GM19452 (cell line): Measurements from ENCODE around the gene SIK1.
"Not testable (repeated sequence)": the region's sequence is repeated elsewhere in the genome, so short reads cannot be mapped to it uniquely, and the experiment has no call there.

Experiments
- ATAC-seq: cut with Tn5 transposase; IDR thresholded peaks from one replicate; pipeline ENCODE4 v1.9.1; 2021; ENCODE audit not compliant: unreplicated experiment

The SIK1 gene

GRCh38 chr21:43398000-43398399 lies 28.9 kb downstream of the SIK1 start:
- ATAC-seq: not testable (repeated sequence)

GRCh38 chr21:43397439-43397808 lies 29.5 kb downstream of the SIK1 start:
- ATAC-seq: not testable (repeated sequence)

DNA sequence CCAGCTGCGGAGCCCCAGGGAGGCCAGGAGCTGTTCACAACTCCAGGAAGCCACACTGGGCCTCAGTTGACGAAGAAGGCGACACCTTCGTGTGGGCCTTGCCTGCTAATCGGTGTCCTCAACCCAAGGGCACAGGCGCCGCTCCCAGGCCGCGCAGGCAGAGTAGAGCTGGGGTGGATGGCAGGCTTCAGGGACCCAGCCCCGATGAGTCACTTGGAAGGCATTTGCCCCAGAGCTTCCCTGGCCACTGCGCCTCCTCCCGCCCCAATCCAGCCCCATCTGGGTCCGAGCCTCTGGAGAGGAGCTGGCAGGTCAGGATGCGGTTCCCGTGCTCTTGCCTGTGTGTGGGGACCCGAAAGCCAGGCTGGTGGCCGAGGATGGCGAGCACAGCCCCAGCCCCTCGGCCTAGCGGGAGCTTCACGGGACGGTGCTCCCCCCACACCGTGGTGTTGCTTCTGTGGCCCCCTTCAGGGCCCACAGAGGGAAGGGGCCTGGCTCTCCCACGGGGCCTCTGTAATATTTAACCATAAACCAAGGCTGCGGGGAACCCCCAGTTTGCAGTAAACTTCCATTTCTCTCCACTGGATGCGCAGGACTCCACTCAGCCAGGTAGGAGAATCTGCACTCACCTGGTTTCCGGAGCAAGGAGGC lies 30.0 kb downstream of the SIK1 start:
- ATAC-seq: not testable (repeated sequence)

GRCh38 chr21:43383351-43383750 lies 43.6 kb downstream of the SIK1 start:
- ATAC-seq: not testable (repeated sequence)

DNA sequence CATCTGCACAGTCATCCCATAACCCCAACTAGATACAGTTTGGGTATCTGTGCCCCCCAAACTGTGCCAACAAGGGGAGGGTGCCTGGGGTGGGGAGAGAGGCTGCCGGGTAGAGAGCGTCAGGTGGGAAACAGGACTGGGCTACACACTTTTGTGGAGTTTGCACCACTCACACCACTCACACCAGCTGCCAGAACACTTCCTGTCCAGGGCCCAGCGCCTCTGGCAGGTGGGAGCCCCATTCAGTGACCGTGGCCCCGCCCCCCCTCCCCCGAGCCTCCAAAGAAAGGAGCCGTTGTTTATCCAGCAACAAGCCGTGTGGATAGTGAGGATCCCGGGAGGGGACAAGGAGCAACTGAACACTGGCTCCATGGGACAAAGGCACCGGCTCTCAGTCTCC lies 44.0 kb downstream of the SIK1 start:
- ATAC-seq: not testable (repeated sequence)

DNA sequence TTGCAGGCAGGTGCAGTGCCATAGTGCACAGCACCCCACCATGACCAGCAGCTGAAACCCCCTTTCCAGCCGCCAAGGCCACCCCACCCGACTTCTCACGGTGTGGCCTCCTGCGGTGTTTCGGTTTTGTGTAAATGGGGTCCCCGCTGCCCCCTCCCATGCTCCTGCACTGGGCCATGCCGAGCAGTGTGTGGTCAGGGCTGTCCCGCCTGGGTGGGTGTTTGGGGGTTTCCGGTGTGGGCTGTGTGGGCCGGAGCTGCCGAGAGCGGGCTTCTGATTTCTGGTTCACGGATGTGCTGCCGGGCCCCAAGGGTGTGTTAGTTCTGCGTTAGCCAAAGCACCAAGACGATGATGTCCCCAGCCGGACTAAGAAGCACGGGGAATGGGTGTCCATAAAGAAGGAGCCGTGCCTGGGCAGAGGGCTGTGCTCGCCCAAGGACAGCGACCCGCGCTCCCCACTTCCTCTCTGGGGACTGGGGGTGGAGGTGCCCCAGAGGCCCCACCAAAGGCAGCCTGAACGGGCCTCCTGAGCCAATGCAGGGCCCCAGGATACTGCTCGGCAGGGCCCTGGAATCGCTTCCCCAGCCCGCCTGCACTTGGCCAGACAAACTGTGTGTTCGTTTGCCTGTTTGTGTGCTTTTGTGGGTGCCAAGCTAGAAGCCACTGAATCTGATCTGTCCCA lies 45.9 kb downstream of the SIK1 start:
- not testable (repeated sequence) for ATAC-seq

DNA sequence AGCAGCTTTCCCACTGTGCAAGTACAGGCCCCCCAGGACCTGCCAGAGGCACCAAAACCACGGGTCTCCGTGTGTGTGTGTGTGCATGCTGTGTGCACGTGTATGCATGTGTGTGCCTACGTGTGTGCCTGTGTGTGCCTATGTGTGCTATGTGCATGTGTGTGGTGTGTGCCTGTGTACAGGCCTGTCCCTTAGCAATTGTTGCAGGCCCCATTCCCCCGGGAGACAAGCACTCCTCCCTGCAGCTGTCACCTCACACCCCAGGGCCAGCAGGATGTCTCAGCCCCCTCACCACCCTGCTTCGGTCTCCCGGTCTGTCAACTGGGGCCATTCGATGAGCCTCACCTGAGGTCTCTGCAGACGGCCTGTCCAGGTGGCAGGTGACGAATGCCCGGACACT lies 46.6 kb downstream of the SIK1 start:
- not testable (repeated sequence) for ATAC-seq

- ATAC-seq: not testable (repeated sequence)
Observed at GRCh38 chr21:43379626-43380122, 47.3 kb downstream of the SIK1 start.

DNA sequence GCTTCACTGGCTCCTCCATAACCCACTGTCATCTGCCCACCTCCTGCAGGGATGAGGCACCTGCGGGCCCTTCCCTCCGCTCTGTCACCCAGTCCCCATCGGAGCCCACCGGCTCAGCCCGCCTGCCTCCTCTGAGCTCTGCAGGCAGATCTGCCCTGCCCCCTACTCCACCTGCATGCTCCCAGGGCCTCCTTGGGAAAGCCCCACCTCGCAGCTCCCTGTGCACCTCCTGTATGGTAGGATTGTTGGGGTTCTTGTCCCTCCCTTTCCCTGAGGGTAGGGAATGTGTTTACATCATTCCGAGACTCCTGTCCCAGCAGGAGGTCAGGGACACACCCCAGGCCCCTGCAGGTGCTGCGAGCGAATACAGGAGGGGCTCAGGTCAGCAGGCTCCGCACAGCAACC lies 50.5 kb downstream of the SIK1 start:
- ATAC-seq: no peak

- no peak for ATAC-seq
Observed at GRCh38 chr21:43375837-43376477, 51.0 kb downstream of the SIK1 start.

DNA sequence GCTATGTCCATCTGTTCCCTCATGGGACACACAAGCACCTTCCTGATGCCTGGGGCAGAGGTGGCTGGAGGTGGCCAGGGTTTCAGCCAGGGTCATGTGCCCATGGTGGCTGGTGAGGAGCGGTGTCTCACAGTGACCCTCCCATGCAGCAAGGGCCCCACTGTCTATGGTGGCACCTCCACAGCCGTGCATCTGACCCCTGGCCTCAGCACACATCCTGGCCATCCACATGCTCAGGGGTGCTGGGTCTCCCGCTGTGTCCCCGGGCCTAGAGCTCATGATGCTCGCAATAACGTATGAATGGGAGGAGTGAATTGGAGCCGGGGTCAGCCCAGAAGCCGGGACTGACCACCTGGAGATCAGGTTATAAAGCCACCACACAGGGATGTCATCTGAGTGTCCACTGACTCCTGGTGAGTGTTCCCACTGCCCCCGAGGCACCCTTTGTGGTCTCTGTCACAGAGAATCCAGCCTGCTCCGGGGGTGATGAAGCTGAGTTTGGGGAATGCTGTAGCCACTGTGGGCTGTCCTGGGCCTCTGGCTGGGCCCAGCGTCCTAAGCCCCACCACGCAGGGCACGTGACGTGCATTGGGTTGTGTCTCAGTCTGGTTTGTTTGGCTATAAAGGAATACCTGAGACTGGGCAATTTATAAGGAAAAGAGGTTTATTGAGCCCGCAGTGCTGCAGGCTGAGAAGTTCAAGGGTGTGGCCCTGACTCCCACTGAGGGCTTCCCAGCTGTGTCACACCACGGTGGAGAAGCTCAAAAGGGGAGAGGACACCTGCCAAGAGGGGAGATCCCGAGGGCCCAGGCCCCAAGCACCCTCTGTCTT lies 51.7 kb downstream of the SIK1 start:
- ATAC-seq: no peak

GRCh38 chr21:43374228-43374885 lies 52.6 kb downstream of the SIK1 start:
- no peak for ATAC-seq

DNA sequence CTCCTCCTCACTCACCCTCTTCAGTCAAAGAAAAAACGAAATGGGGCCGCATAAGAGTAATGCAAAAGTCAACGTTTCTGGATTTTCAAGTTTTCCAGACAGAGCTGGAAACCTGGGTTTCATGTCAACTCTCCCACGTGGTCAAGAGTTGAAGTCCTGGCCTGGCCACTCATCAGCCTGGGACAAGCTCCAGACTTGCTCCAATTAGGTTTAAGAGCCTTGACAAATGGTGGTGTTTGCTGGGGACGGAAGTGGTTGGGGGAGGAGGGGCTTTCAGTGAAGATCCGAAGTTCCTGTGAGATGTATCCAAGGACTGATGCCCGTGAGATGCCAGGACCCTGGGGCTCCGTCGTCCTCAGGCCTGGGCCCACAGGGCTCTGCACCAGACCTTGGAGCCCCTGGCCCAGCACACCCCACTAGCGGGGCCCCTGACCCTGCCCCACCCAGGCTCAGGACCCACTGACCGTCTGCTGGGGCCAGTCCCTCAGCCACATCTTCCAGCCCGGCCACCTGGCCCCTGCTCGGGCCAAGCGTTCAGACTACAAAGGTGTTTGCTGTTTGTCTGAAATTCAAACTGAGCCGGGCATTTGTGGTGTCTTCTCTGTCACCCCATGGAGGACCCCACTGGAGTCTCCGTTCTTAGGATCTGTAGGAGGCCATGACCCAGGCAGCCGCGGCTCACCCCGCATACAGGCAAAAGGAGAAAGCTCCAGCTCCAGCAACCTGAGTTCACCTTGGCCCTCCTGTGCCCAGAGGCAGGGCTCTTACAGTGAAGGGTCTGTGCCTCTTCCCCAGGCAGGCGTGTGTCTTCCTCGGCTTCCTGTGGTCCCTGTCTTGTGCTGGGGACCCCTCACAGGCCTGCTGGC lies 53.3 kb downstream of the SIK1 start:
- no peak for ATAC-seq

DNA sequence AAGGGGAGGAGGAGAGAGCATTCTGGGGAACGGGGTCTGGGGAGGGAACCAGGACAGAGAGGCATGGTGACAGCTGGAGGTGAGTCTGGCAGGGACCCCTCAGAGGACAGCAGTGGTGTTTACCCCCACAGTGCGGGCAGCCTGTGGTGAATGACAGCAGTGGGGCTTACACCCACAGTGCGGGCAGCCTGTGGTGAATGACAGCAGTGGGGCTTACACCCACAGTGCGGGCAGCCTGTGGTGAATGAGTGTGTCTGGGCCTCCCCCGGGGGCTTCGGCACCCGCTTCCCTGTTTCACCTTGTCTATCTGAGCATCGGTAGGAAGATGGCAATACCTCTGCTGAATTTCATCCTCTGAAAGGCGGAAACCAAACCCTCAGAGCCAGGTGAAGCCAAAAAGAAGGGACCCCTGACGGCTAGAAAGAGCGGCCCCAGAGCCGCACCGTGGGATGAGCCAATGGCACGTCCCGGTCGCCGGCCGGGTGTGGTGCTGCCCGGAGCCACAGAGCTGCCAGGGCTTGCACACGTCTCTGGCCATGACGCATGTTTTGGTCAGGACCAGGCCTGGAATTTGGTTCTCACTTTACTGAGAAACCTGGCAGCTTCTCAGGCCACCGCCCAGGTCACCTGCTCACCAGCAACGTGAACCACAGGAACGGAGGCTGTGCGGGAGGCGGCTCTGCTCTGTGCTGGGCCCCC lies 54.1 kb downstream of the SIK1 start:
- no peak for ATAC-seq

DNA sequence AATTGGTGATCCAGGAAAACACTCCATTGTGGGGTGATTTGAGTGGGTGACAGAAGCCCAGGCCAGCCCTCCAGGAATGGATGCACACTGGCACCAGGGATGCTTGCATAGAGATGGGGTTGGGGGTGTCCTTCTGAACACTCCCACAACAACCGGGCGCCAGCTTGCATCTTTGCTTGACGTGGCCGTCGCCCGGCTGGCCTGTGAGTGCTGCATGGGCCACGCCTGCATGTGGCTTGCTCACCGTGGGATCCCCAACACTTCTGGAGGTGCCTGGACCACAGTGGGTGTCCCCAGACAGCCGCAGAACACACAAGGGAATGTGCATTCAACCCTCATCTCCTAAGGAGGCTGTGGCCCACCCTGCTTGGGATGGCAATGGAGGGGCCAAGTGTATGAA lies 55.1 kb downstream of the SIK1 start:
- ATAC-seq: no peak

- ATAC-seq: no peak
Observed at GRCh38 chr21:43370888-43371570, 55.9 kb downstream of the SIK1 start.

DNA sequence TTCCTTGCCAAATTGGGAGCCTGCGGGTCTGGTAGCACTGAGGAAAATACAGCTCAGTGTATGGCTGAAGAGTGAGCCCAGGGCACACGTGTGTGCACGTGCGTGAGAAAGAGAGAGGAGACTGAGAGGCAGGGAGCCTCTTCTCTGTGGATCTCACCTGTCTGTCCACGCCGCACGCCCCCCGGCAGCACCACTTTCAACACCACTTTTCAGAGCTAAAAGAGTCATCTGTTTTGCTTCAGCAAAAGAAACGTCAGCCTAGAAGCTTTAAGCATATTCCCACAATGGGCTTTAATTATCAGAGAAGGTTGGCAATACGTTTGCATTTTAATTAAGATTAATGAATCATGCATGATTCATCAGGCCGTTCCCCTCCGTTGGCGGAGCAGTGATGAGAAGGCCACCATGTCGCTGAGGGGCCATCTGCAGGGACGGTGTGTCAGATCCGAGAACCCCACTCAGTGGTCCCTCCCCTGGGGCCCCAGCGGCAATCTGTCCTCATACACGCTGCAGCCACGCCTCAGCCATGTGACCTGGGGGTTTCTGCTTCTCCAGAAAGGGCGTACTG lies 56.8 kb downstream of the SIK1 start:
- ATAC-seq: no peak

GRCh38 chr21:43369596-43370090 lies 57.3 kb downstream of the SIK1 start:
- ATAC-seq: no peak
